ENCODE measurements around the gene C16orf74.

The C16orf74 gene

GRCh38 chr16:85689950-85690320 lies 61.0 kb downstream of the C16orf74 start:
- DNase-seq = no peak

DNA sequence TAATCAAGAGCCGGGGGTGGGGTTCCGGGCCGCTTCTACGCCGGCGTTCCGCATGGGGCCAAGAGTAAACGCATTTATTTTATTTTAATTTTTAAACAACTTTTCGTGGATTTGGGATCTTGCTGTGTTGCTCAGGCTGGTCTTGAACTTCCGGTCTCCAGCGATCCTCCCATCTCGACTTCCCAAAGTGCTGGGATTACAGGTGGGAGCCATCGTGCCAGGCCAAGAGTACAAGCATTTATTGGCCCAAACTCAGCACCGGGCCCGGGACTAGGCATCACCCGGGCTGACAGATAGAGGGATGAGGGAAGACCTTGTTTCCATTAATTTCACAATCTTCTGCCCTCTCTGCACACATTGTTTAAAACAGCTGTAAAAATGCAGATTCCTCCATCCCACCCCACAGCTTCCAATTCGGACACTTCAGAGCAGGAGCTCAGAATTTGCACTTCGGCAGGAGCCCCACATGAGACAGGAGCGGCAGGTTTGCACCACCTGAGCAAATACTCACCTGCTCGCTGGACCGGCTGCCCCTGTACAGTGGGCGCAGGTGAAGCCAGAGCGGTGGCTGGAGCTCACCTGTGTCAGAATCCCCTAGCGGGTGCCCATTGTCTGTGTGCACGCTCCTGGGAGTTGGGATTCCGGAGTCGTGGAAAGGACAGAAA lies 61.5 kb downstream of the C16orf74 start:
- DNase-seq = no peak

DNA sequence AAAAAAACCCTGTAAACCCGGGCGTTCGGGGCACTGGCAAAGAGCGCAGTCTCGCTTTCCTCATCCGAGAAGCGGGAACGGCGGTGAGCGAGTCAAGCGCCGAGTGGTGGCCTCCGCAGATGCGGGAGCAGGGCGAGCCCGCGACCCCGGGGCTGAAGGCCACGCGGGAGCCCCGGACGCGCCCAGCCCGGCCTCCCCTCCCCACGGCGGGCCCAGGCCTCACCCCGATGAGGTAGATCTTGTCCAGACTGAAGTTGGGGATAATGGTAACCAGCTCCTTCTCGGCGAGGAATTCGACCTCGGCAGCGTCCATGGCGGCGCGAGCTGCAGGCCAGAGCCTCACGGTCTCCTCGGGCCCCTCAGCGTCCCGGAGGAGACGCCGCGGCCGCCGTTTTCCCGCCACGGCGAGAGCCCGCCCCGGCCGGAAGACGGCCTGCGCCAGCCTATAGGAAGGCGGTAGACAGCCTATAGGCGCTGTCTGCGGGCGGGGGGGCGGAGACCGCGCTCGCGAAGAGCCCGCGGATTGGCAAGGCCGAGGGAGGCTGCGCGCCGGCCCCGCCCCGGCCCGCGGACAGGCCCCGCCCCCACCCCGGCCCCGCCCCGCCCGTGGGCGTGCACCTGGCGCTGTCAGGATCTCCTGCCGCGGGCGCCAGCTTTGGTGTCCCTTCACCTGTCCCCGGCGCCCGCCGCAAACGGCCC lies 62.2 kb downstream of the C16orf74 start, which contains the start of gene GINS2:
GINS2 (minus strand) TSS at position 369 of the 699 bp plus-strand sequence; CDS start at position 313, 56 bp downstream.
- DNase-seq = peak; percentile 70

- DNase-seq = no peak
These were observed 63.0 kb downstream of the C16orf74 start for GRCh38 chr16:85687651-85688471.

- no peak for DNase-seq
These were observed 63.8 kb downstream of the C16orf74 start for GRCh38 chr16:85686912-85687591.

- DNase-seq = no peak
These were observed 65.6 kb downstream of the C16orf74 start for GRCh38 chr16:85685251-85685650.

- no peak for DNase-seq
These were observed 67.5 kb downstream of the C16orf74 start for GRCh38 chr16:85683363-85683762.

DNA sequence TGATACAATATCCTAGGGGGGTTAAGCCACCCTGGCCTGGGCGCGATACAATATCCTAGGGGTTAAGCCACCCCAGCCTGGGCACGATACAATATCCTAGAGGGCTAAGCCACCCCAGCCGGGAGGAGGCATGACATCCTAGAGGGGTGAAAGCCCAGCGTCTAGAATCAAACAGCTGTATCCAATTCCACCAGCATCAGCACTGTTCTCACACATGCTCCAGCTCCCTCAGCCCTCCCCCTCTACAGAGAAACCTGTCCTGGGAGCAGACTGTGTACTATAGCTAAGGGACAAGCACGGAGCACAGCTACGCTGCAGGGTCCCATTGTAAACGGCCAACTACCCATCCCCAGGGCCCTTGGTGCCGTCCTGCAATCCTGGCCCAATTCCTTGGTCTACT lies 68.4 kb downstream of the C16orf74 start:
- no peak for DNase-seq

DNA sequence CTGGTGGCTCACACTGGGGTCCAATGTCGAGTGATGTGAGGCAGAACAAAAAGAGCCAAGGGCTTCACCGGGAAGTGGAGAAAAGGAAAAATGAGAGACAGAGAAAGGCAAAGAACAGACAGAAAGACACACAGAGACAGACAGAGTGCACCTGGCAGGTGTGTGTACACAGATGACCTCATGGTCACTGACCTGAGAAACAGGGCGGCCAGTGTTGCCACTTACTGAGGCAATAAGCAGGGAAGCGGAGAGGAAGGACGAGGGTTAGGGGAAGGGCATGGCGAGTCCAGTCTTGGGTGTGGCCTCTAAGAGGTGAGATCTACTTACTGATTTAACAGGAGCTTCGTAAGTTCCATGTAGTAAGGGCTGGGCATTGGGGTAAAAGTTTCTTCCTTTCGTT lies 69.6 kb downstream of the C16orf74 start:
- DNase-seq = no peak

GRCh38 chr16:85680352-85680944 lies 70.4 kb downstream of the C16orf74 start:
- DNase-seq = no peak

GRCh38 chr16:85679870-85680269 lies 71.0 kb downstream of the C16orf74 start:
- no peak for DNase-seq

DNA sequence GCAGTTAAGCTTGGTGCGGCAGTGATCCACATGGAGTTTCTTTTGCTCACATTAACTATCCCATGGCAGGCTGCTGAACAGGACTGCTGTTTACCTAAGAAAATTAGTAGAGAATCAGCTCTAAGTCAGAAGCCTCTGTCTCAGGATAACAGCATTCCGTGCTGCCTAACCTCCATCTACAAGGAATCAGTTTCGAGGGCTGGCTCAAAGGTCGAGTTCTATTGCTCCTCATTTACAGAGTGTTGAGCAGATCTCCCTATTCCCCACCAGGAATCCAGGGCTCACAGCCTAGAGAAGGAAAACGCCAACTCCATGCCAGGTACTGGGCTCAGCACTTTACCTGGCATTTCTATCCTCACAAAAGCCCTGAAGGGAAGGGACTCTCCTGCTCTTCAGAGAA lies 72.1 kb downstream of the C16orf74 start:
- no peak for DNase-seq

DNA sequence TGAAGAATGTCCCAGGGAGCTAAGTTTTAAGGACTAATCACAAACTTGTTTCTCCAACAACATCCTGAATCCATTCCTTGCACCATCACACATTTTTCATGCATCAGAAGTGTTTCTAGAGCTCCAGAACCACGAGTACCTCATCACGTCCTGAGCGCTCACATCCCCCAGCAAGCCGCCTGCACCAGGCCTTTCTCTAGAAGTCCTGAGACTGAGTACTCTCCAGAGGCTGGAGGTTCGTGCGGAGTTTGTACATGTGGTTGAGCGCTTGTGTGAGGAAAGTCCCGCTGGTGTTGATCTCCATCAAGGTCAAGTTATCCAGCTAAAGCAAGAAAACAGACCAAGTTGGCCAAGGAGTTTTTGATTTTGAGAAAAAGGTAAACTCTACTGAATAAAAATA lies 72.9 kb downstream of the C16orf74 start:
- DNase-seq = no peak

- DNase-seq = no peak
These were observed 73.4 kb downstream of the C16orf74 start for GRCh38 chr16:85677383-85677967.

DNA sequence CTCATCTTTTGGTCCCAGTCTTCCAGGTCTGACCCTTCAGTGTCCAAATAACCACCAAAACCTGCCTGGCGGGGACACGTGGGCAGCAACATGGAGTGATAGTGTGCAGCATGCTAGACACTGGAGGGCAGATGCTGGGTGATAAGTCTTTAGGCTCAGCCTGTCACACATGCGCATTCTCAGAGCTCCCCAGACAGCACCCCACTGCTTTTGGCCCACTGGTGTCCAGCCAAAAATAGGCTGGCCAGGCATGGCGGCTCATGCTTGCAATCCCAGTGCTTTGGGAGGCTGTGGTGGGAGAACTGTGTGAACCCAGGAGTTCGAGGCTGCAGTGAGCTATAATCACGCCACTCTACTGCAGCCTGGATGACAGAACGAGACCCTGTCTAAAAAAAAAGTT lies 74.4 kb downstream of the C16orf74 start:
- DNase-seq = no peak

DNA sequence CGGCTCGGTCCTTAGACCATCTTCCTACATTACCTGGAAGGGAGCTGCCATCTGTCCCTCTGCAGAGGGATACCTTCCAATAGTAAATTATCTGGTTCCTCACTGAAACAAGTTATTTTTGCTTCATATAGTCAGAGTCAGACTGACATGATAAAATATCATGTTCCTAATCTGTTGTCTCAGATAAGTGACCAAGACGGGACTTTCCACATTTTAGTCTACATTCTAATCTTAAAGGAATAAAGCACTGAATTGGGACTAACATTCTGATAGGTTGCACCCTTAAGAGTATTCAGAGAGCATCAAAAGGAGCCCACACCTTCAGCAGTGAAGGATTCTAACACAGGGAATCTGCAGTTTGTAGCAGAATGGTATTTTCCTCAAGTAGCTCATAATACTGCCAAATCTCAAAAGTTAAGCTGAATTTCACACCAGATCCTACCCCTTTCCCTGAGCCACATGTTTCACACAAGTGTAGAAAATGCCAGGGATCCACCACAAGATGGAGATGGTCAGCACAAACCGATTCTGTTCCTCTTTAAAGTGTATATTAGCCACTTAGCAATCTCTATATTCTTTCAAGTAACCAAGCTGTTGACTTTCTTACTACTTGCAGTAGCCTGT lies 75.5 kb downstream of the C16orf74 start:
- no peak for DNase-seq

DNA sequence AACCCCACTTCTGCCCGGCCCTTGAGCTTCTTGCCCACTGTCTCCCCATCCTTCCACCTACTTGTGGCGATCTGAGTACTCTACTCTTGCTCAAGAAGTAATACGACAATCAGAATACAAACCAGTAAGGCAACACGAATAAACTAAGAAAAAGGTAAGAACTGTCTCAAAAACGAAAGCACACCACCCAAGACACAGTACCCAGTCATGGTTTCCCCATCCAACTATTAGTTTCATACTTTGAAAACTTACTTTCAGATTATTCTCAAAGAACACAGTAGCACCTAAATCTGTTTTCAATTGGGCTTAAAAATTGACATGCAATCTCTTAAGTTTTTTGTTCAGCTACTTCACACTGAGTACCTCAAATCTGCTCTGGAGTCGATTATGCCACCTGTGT lies 76.1 kb downstream of the C16orf74 start:
- DNase-seq = no peak

GRCh38 chr16:85674418-85674755 lies 76.5 kb downstream of the C16orf74 start:
- DNase-seq = no peak

- no peak for DNase-seq
These were observed 77.1 kb downstream of the C16orf74 start for GRCh38 chr16:85673529-85674417.

- DNase-seq = no peak
These were observed 80.1 kb downstream of the C16orf74 start for GRCh38 chr16:85670840-85671239.
